Activated CD4-positive, alpha-beta T cell treated with anti-CD3 and anti-CD28 coated beads, Interleukin-2, amount 50 U/mL, for 1 hour (primary cell): ENCODE results near the gene HOXB8.

Experiments used
- DNase-seq: peaks from one replicate; pipeline ENCODE4 v3.0.0-alpha.2; 2020

The HOXB8 gene

GRCh38 chr17:48615047-48615962, at the start of gene HOXB8:
HOXB8 (minus strand) TSS chr17:48615292; CDS start chr17:48614704, 588 bp downstream.
- DNase-seq: no peak

- DNase-seq: no peak
Measured at GRCh38 chr17:48663134-48663924, 48.2 kb upstream of the HOXB8 start.

- no peak for DNase-seq
Measured at GRCh38 chr17:48655913-48656312, 40.8 kb upstream of the HOXB8 start.

- DNase-seq: no peak
Measured at GRCh38 chr17:48649741-48650140, 34.6 kb upstream of the HOXB8 start.

- DNase-seq: no peak
Measured at GRCh38 chr17:48647963-48648245, 32.8 kb upstream of the HOXB8 start.

GRCh38 chr17:48647103-48647962, 32.2 kb upstream of the HOXB8 start:
- DNase-seq: no peak

- DNase-seq: peak; percentile 23
Measured at GRCh38 chr17:48646183-48647102, 31.4 kb upstream of the HOXB8 start.

- DNase-seq: no peak
Measured at GRCh38 chr17:48645639-48646182, 30.6 kb upstream of the HOXB8 start.

- DNase-seq: no peak
Measured at GRCh38 chr17:48644910-48645557, 29.9 kb upstream of the HOXB8 start.

- no peak for DNase-seq
Measured at GRCh38 chr17:48644159-48644558, 29.1 kb upstream of the HOXB8 start.

- no peak for DNase-seq
Measured at GRCh38 chr17:48643697-48644012, 28.6 kb upstream of the HOXB8 start.

GRCh38 chr17:48642843-48643696, 28.0 kb upstream of the HOXB8 start:
- no peak for DNase-seq

- no peak for DNase-seq
Measured at GRCh38 chr17:48642059-48642842, 27.2 kb upstream of the HOXB8 start.

- no peak for DNase-seq
Measured at GRCh38 chr17:48641541-48642058, 26.5 kb upstream of the HOXB8 start.

- no peak for DNase-seq
Measured at GRCh38 chr17:48640858-48641180, 25.7 kb upstream of the HOXB8 start.

- no peak for DNase-seq
Measured at GRCh38 chr17:48639982-48640857, 25.1 kb upstream of the HOXB8 start.

- no peak for DNase-seq
Measured at GRCh38 chr17:48639136-48639535, 24.0 kb upstream of the HOXB8 start.
